PC-9 (cell line): ENCODE measurements around the gene PCDH1. TPM values are rescaled to one million over a fixed set of nuclear protein-coding genes. Genes with fewer than 3 reads are reported as not detected.

Experiments
- BruUV-seq: library from RNA; stranded (reverse); fragments of 400-500 nt; replicated peaks from 2 replicates; lab custom pipeline; 2021; lab: Mats Ljungman, UMichigan
- CTCF ChIA-PET: fragments of 300-600 bp; sonication (Branson Sonifier 250); formaldehyde crosslinking; loops from one replicate; lab custom pipeline; 2022; ENCODE audit warnings: antibody characterized with exemption; lab: Charles Lee
- POLR2A ChIA-PET: fragments of 300-600 bp; sonication (Branson Sonifier 250); formaldehyde crosslinking; loops from one replicate; lab custom pipeline; 2022; ENCODE audit warnings: antibody characterized with exemption; ENCODE audit not compliant: unreplicated experiment; lab: Charles Lee
- DNase-seq, 2 experiments: peaks; one replicate each; pipeline versions ENCODE4 v3.0.0 to v3.0.0-alpha.2; 2015 to 2022; ENCODE audit warnings: mixed read lengths in 1 of 2
- H2AFZ ChIP-seq: fragments of 200-600 bp; sonication (generic); 2 replicates; pipeline ENCODE4 v1.8.1; 2017; ENCODE audit warnings: antibody characterized with exemption
- H3F3A ChIP-seq: fragments of 200-600 bp; sonication (generic); 2 replicates; pipeline ENCODE4 v1.8.1; 2017; ENCODE audit warnings: antibody characterized with exemption, mild to moderate bottlenecking, low read depth; ENCODE audit not compliant: insufficient read depth
- H3K27ac ChIP-seq: fragments of 200-600 bp; sonication (generic); 2 replicates; pipeline ENCODE4 v1.6.1; 2016; ENCODE audit warnings: mixed run types
- H3K27me3 ChIP-seq: fragments of 200-600 bp; sonication (generic); 2 replicates; pipeline ENCODE4 v1.6.1; 2016; ENCODE audit warnings: low read depth, mixed run types; ENCODE audit not compliant: insufficient read depth
- H3K36me3 ChIP-seq: fragments of 200-600 bp; sonication (generic); 2 replicates; pipeline ENCODE4 v1.6.1; 2016; ENCODE audit warnings: low read depth, mixed run types
- H3K4me1 ChIP-seq: fragments of 200-600 bp; sonication (generic); replicated peaks from 2 replicates; pipeline ENCODE4 v1.6.1; 2016; ENCODE audit warnings: mixed run types; ENCODE audit not compliant: insufficient read depth
- H3K4me2 ChIP-seq: fragments of 200-600 bp; sonication (generic); 2 replicates; pipeline ENCODE4 v1.6.1; 2017; ENCODE audit warnings: mixed run types
- H3K4me3 ChIP-seq: fragments of 200-600 bp; sonication (generic); 2 replicates; pipeline ENCODE4 v1.6.1; 2016; ENCODE audit warnings: mixed run types
- H3K79me2 ChIP-seq: fragments of 200-600 bp; sonication (generic); 2 replicates; pipeline ENCODE4 v1.6.1; 2017; ENCODE audit warnings: low read depth, mixed run types
- H3K9me2 ChIP-seq: fragments of 200-600 bp; sonication (generic); 2 replicates; pipeline ENCODE4 v1.8.1; 2017; ENCODE audit warnings: mild to moderate bottlenecking; ENCODE audit not compliant: insufficient read depth
- H3K9me3 ChIP-seq: fragments of 200-600 bp; sonication (generic); 2 replicates; pipeline ENCODE4 v1.8.1; 2016; ENCODE audit warnings: low read depth; ENCODE audit not compliant: insufficient read depth
- H4K20me1 ChIP-seq: fragments of 200-600 bp; sonication (generic); 2 replicates; pipeline ENCODE4 v1.8.1; 2017; ENCODE audit not compliant: insufficient read depth
- CTCF ChIP-seq: fragments of 200-600 bp; sonication (generic); conservative IDR thresholded peaks from 2 replicates; pipeline ENCODE4 v1.6.1; 2017; ENCODE audit warnings: mixed run types, antibody characterized with exemption, mild to moderate bottlenecking, moderate library complexity
- EZH2 ChIP-seq: fragments of 200-600 bp; sonication (generic); IDR thresholded peaks from 2 replicates; pipeline ENCODE4 v1.8.0; 2017; ENCODE audit warnings: antibody characterized with exemption, low read depth
- intact Hi-C: fragments of 100-400 bp; cut with micrococcal nuclease; formaldehyde crosslinking; loops from one replicate; pipeline ENCODE4 v1.10.0; 2022; ENCODE audit not compliant: unreplicated experiment
- total RNA-seq: library from RNA; stranded (reverse); gene quantifications from 2 replicates; pipeline ENCODE4 v1.2.3, GENCODE V29; 2021

The PCDH1 gene
- total RNA-seq, 1 experiment from 2014 or later, result 88.5 TPM

GRCh38 chr5:141825791-141826560, 52.2 kb downstream of the PCDH1 start:
- ChIA-PET POLR2A (interaction anchor here (0.6 kb wide), 1 partner anchor 510 kb away, joined by 5 read pairs; no protein-coding TSS in a partner anchor), CTCF (interaction anchor here (0.6 to 0.9 kb wide), 3 partner anchors 22 to 123 kb away, joined by 3 to 9 read pairs (median 4); no protein-coding TSS in a partner anchor)
- H3K27ac ChIP-seq, result no peak overlapping the region
- BruUV-seq, result no TSS peak
- H3K9me3 ChIP-seq, result no peaks in the 10 kb centered on the region
- H3K9me2 ChIP-seq, result no peaks in the 10 kb centered on the region
- no peaks in the 10 kb centered on the region for H3K27me3 ChIP-seq
- intact Hi-C loops, result no loop called here
- no peaks in the 10 kb centered on the region for H3K79me2 ChIP-seq
- TF ChIP-seq CTCF (peak; percentile 59), EZH2 (no peak)
- H2AFZ ChIP-seq, result no peak overlapping the region
- DNase-seq, result no peak
- H4K20me1 ChIP-seq, result no peaks in the 10 kb centered on the region
- H3K4me1 ChIP-seq, result peaks cover 6% of the 10 kb centered on the region
- H3K4me2 ChIP-seq, result no peak overlapping the region
- H3K4me3 ChIP-seq, result no peak overlapping the region
- no peaks in the 10 kb centered on the region for H3K36me3 ChIP-seq
- peaks cover 3% of the 10 kb centered on the region for H3F3A ChIP-seq

- Histone ChIP-seq H3K4me2 (no peak overlapping the region), H2AFZ (no peak overlapping the region), H3K4me1 (peaks cover 11% of the 10 kb centered on the region), H3K36me3 (no peaks in the 10 kb centered on the region), H3K79me2 (no peaks in the 10 kb centered on the region), H3K9me2 (no peaks in the 10 kb centered on the region), H3K4me3 (no peak overlapping the region), H3F3A (peaks cover 3% of the 10 kb centered on the region), H4K20me1 (no peaks in the 10 kb centered on the region), H3K27ac (no peak overlapping the region), H3K27me3 (no peaks in the 10 kb centered on the region), H3K9me3 (no peaks in the 10 kb centered on the region)
- intact Hi-C loops, result no loop called here
- ChIA-PET CTCF (no interaction called here), POLR2A (no interaction called here)
- DNase-seq, result no peak
- no TSS peak for BruUV-seq
- TF ChIP-seq CTCF (no peak), EZH2 (no peak)
These were observed 53.0 kb downstream of the PCDH1 start for GRCh38 chr5:141825241-141825671.

GRCh38 chr5:141824717-141825116, 53.5 kb downstream of the PCDH1 start:
- H3K79me2 ChIP-seq, result no peaks in the 10 kb centered on the region
- no TSS peak for BruUV-seq
- no peaks in the 10 kb centered on the region for H3K9me3 ChIP-seq
- no peak for DNase-seq
- POLR2A ChIA-PET, result no interaction called here
- no peaks in the 10 kb centered on the region for H3K36me3 ChIP-seq
- no peaks in the 10 kb centered on the region for H4K20me1 ChIP-seq
- H3K4me2 ChIP-seq, result no peak overlapping the region
- peaks cover 3% of the 10 kb centered on the region for H3F3A ChIP-seq
- no peak overlapping the region for H3K4me3 ChIP-seq
- no peak for TF ChIP-seq CTCF
- TF ChIP-seq EZH2, result no peak
- no peak overlapping the region for H2AFZ ChIP-seq
- CTCF ChIA-PET, result no interaction called here
- no peak overlapping the region for H3K27ac ChIP-seq
- peaks cover 12% of the 10 kb centered on the region for H3K4me1 ChIP-seq
- H3K9me2 ChIP-seq, result no peaks in the 10 kb centered on the region
- intact Hi-C loops, result no loop called here
- H3K27me3 ChIP-seq, result no peaks in the 10 kb centered on the region
